ENCODE results near the gene MGAT3. TPM values are rescaled to one million over a fixed set of nuclear protein-coding genes. Genes with fewer than 3 reads are reported as not detected.

MGAT3 gene
- total and polyA plus RNA-seq, 2 of the 13 experiments (the other 11 are each of a cell fraction or from before 2014, with no cell fraction given), result 0.11 to 0.15 TPM

- TF ChIP-seq, protein P1, sequence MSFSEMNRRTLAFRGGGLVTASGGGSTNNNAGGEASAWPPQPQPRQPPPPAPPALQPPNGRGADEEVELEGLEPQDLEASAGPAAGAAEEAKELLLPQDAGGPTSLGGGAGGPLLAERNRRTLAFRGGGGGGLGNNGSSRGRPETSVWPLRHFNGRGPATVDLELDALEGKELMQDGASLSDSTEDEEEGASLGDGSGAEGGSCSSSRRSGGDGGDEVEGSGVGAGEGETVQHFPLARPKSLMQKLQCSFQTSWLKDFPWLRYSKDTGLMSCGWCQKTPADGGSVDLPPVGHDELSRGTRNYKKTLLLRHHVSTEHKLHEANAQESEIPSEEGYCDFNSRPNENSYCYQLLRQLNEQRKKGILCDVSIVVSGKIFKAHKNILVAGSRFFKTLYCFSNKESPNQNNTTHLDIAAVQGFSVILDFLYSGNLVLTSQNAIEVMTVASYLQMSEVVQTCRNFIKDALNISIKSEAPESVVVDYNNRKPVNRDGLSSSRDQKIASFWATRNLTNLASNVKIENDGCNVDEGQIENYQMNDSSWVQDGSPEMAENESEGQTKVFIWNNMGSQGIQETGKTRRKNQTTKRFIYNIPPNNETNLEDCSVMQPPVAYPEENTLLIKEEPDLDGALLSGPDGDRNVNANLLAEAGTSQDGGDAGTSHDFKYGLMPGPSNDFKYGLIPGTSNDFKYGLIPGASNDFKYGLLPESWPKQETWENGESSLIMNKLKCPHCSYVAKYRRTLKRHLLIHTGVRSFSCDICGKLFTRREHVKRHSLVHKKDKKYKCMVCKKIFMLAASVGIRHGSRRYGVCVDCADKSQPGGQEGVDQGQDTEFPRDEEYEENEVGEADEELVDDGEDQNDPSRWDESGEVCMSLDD (CRISPR knock-in tag; IDR thresholded peaks at IDR 0.05; ENCODE audit: borderline replicate concordance), result peak; percentile 57; the same call in 1 of the 2 replicates
- TF ChIP-seq ZNF546 (CRISPR knock-in tag; conservative IDR thresholded peaks at IDR 0.05) (peak; percentile 90), SP1 (IDR thresholded peaks at IDR 0.05) (no peak), SP1 (CRISPR knock-in tag; IDR thresholded peaks at IDR 0.05) (peak; percentile 30; the same call in 1 of the 2 replicates), HNF4G (IDR thresholded peaks at IDR 0.05; ENCODE audit: borderline replicate concordance, low read depth, low read length) (peak; percentile 22; the same call in 1 of the 2 replicates), HNF4G (CRISPR knock-in tag; IDR thresholded peaks at IDR 0.05; ENCODE audit: borderline replicate concordance, low read depth) (peak; percentile 64; the same call in 1 of the 2 replicates), ZNF674 (CRISPR knock-in tag; IDR thresholded peaks at IDR 0.05; ENCODE audit: low read depth) (no peak; the same call in 1 of the 2 replicates), ZNF660 (CRISPR knock-in tag; IDR thresholded peaks at IDR 0.05; ENCODE audit: borderline replicate concordance, low read depth) (0 out of 2 replicates have a peak, but pooled peaks have one; percentile 36), PHF20 (CRISPR knock-in tag; IDR thresholded peaks at IDR 0.05) (no peak; the same call in 1 of the 2 replicates), REL (CRISPR knock-in tag; conservative IDR thresholded peaks at IDR 0.05) (peak; percentile 62; the same call in 1 of the 2 replicates), CERS6 (CRISPR knock-in tag; IDR thresholded peaks at IDR 0.05) (peak; percentile 62; the same call in 1 of the 2 replicates), CTCF (CRISPR knock-in tag; IDR thresholded peaks at IDR 0.05) (no peak), KLF6 (CRISPR knock-in tag; IDR thresholded peaks at IDR 0.05) (peak; percentile 82)
- TF ChIP-seq, protein P2, sequence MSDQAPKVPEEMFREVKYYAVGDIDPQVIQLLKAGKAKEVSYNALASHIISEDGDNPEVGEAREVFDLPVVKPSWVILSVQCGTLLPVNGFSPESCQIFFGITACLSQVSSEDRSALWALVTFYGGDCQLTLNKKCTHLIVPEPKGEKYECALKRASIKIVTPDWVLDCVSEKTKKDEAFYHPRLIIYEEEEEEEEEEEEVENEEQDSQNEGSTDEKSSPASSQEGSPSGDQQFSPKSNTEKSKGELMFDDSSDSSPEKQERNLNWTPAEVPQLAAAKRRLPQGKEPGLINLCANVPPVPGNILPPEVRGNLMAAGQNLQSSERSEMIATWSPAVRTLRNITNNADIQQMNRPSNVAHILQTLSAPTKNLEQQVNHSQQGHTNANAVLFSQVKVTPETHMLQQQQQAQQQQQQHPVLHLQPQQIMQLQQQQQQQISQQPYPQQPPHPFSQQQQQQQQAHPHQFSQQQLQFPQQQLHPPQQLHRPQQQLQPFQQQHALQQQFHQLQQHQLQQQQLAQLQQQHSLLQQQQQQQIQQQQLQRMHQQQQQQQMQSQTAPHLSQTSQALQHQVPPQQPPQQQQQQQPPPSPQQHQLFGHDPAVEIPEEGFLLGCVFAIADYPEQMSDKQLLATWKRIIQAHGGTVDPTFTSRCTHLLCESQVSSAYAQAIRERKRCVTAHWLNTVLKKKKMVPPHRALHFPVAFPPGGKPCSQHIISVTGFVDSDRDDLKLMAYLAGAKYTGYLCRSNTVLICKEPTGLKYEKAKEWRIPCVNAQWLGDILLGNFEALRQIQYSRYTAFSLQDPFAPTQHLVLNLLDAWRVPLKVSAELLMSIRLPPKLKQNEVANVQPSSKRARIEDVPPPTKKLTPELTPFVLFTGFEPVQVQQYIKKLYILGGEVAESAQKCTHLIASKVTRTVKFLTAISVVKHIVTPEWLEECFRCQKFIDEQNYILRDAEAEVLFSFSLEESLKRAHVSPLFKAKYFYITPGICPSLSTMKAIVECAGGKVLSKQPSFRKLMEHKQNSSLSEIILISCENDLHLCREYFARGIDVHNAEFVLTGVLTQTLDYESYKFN (CRISPR knock-in tag; conservative IDR thresholded peaks at IDR 0.05), result no peak
- TF ChIP-seq, protein P3, sequence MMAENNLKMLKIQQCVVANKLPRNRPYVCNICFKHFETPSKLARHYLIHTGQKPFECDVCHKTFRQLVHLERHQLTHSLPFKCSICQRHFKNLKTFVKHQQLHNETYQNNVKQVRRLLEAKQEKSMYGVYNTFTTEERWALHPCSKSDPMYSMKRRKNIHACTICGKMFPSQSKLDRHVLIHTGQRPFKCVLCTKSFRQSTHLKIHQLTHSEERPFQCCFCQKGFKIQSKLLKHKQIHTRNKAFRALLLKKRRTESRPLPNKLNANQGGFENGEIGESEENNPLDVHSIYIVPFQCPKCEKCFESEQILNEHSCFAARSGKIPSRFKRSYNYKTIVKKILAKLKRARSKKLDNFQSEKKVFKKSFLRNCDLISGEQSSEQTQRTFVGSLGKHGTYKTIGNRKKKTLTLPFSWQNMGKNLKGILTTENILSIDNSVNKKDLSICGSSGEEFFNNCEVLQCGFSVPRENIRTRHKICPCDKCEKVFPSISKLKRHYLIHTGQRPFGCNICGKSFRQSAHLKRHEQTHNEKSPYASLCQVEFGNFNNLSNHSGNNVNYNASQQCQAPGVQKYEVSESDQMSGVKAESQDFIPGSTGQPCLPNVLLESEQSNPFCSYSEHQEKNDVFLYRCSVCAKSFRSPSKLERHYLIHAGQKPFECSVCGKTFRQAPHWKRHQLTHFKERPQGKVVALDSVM (CRISPR knock-in tag; IDR thresholded peaks at IDR 0.05), result no peak; the same call in 1 of the 2 replicates
These were observed 63.7 kb downstream of the MGAT3 start, which contains the start of gene ATF4 (continued) for GRCh38 chr22:39520226-39521105.
